ENCODE data around the gene EBPL.
"Not testable (repeated sequence)": the region's sequence is repeated elsewhere in the genome, so short reads cannot be mapped to it uniquely, and the experiment has no call there.

The EBPL gene

DNA sequence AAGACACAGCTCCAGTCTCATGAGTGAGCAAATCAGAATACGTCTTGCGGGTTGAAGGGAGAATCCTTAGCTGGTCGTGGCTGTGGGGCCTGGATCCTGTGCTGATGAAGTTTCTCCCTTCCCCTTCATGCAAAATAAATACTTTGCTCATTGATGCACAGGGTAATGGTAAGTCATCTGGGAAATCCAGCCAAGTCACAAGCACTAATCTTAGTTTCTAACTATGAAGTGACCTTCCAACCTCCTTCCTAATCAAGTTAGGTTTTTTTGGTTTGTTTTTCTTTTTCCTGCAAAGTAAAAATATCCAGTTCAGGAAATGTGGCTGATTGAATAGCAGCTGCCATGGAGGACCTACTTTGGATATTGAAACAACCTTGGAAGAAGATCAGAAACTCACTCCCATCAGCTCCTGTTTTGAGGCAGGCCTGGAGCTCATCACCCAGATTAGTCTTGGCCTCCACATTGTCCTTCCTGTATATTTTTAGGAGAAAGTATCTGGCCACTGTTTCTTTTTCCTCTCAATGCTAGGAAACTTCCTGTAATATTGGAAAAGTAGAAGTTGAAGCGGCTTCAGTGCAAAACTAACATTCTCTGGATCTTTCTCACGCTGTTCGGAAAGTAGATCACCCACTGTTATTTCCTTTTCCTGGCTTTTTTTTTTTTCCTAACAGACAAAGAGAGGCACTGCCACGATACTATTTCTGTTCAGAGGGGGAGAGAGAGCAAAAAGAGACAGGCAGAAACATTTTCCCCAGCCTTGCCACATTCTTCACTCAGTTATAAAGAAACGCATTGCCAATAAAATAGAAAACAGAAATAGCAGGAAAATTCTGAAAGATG lies 75.2 kb downstream of the EBPL start:
- no peak for DNase-seq

DNA sequence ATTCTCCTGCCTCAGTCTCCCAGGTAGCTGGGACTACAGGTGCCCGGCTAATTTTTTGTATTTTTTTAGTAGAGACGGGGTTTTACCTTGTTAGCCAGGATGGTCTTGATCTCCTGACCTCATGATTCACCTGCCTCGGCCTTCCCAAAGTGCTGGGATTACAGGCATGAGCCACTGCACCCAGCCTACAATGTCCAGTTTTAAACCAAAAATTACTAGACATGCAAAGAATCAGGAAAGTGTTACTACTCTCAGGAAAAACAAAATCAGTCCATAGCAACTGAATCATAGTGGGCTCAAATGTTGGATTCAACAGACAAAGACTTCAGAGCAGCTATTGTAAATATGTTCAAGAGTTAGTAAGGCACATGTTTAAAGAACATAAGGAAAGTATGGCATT lies 79.2 kb downstream of the EBPL start:
- H3K4me1 Mint-ChIP-seq: peaks cover 4 to 15% of the 10 kb centered on the region in 2 donors
- DNase-seq; H3K9me3 Mint-ChIP-seq; H3K27me3 Mint-ChIP-seq; H3K36me3 Mint-ChIP-seq; H3K4me3 Mint-ChIP-seq; H3K27ac Mint-ChIP-seq; ATAC-seq (replicated peaks): not testable (repeated sequence)

More for the DNA sequence above, 75.2 kb downstream of the EBPL start:
- Mint-ChIP-seq H3K4me3 (no peak overlapping the region), H3K36me3 (no peaks in the 10 kb centered on the region), H3K4me1 (no peaks in the 10 kb centered on the region), H3K9me3 (peaks cover 0 to 1% of the 10 kb centered on the region in 2 donors), H3K27me3 (no peaks in the 10 kb centered on the region), H3K27ac (no peak overlapping the region)
- no peak for ATAC-seq (replicated peaks)

Measured in stimulated activated naive B cell treated with anti-CD40 and anti-IgM and Interleukin-4, amounts not matched to agents 10 μg/mL and 1 μg/mL and 100 μg/mL, for 72 hours (primary cell).